Activated naive CD8-positive, alpha-beta T cell treated with anti-CD3 and anti-CD28 coated beads, Interleukin-2, amount 10 ng/mL, durations not matched to agents 7 days and 5 days (primary cell): ENCODE results near the gene KCNK16. TPM values are rescaled to one million over a fixed set of nuclear protein-coding genes. Genes with fewer than 3 reads are reported as not detected.

Source experiments
- ATAC-seq: fragments of 150-1000 bp; cut with Tn5 transposase; one replicate; pipeline ENCODE4 v1.10.0; 2021; ENCODE audit warnings: low read depth, moderate library complexity
- POLR2A ChIA-PET: fragments of 350-600 bp; sonication (Branson Sonifier 250); formaldehyde crosslinking; loops from one replicate; lab custom pipeline; 2021; ENCODE audit warnings: antibody characterized with exemption; lab: Charles Lee
- DNase-seq: peaks from one replicate; pipeline ENCODE4 v3.0.0; 2021
- H3K27ac Mint-ChIP-seq: one replicate; pipeline ENCODE4 v1.8.0; 2022; ENCODE audit warnings: mild to moderate bottlenecking, mixed read lengths
- H3K27me3 Mint-ChIP-seq: one replicate; pipeline ENCODE4 v1.8.0; 2022; ENCODE audit warnings: mild to moderate bottlenecking, moderate library complexity, mixed read lengths
- H3K36me3 Mint-ChIP-seq: one replicate; pipeline ENCODE4 v1.8.0; 2021; ENCODE audit warnings: mild to moderate bottlenecking, mixed read lengths
- H3K4me1 Mint-ChIP-seq: one replicate; pipeline ENCODE4 v1.8.0; 2021; ENCODE audit warnings: mixed read lengths
- H3K4me3 Mint-ChIP-seq: one replicate; pipeline ENCODE4 v1.8.0; 2022; ENCODE audit warnings: mild to moderate bottlenecking, moderate library complexity, mixed read lengths
- H3K9me3 Mint-ChIP-seq: one replicate; pipeline ENCODE4 v1.8.0; 2021; ENCODE audit warnings: mixed read lengths
- total RNA-seq, 2 experiments: library from RNA; stranded (reverse); gene quantifications; one replicate each; pipeline ENCODE4 v1.2.3, GENCODE V29; 2021

The KCNK16 gene
- total RNA-seq, 2 experiments from 2014 or later, result not detected

DNA sequence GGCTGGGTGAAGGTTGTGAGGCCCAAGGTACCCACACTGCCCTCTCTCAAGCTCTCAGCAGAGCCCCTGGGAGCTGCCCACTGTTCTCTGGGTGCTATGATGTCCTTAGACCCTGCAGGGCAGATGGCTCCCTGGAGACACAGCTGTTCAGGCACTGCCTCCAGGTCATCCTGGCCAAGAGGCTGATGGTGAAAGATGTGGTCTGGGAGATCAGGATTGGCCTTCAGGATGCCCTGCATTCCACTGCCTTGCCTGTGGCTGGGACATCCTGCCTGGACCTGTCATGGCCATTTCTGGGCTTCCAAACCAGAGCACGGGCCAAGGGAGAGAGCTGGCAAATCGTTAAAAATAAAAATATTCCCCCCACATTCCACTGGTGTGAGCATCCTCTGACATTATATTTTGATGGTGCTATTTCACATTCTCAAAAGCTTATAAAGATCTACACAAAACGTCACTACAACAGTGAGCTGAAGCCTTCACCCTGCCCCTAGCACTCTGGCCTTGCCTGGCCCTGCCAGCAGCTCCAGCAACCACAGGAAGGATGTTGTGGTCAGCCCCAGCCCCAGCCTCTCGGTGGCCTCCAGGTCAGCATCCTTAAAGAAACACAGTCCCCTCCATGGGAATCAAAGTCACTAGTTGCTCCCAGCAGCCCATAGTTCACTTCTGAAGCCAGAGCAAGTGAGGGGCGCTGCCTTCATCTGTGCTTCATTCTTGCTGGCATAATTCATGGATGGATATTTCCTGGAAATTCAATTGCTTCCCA is 13.5 kb upstream of the KCNK16 start:
- ATAC-seq, result peak; percentile 73
- POLR2A ChIA-PET, result interaction anchor here (1.0 kb wide), 1 partner anchor 89 kb away, joined by 3 read pairs; no protein-coding TSS in a partner anchor

DNA sequence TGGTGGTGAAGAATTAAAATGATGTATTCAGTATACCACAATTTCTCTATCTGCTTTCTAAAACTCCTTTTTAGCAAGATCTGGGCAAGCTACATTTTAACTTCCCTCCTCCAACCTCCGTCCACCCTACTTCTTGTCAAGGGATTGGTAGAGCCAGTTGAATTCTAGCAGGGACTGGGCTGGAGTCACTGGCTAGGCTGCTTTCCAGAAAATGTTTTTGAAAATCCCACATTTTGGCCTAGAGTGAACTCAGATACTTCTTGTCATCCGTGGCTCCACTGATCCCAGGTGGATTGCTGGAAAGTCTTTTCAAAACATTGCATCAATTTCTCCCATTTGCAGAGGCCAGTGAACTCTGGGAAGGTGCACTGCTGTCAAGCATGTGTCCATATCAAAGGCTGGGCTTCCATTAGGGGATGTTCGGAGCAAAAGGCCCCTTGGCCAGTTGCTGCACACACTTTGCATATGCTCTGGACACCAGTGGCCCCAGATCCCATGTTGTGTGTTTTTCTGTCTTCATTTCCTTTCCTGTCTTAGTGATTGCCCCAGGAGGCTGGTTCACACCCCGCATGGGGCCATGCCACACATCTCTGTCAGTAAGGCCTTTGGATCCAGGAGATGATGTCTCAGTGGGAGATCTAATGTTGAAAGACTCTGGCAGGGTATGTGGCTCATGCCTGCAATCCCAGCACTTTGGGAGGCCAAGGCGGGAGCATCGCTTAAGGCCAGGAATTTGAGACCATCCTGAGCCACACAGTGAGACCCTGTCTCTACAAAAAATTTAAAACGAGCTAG is 11.3 kb upstream of the KCNK16 start:
- Mint-ChIP-seq H3K4me3 (no peak overlapping the region), H3K27me3 (peaks cover 42% of the 10 kb centered on the region), H3K4me1 (peaks cover 18% of the 10 kb centered on the region), H3K27ac (no peak overlapping the region), H3K9me3 (no peaks in the 10 kb centered on the region), H3K36me3 (no peaks in the 10 kb centered on the region)
- POLR2A ChIA-PET, result no interaction called here
- DNase-seq (no peak), ATAC-seq (no peak)

More for the DNA sequence above, 13.5 kb upstream of the KCNK16 start:
- peak; percentile 57 for DNase-seq
- peaks cover 43% of the 10 kb centered on the region for H3K27me3 Mint-ChIP-seq
- H3K27ac Mint-ChIP-seq, result no peak overlapping the region
- H3K4me3 Mint-ChIP-seq, result peak overlapping the region; percentile 41
- no peaks in the 10 kb centered on the region for H3K9me3 Mint-ChIP-seq
- H3K36me3 Mint-ChIP-seq, result no peaks in the 10 kb centered on the region
- peaks cover 18% of the 10 kb centered on the region for H3K4me1 Mint-ChIP-seq

- H3K4me3 Mint-ChIP-seq, result no peak overlapping the region
- no peak overlapping the region for H3K27ac Mint-ChIP-seq
- ATAC-seq, result no peak
- DNase-seq, result no peak
- no peaks in the 10 kb centered on the region for H3K36me3 Mint-ChIP-seq
- POLR2A ChIA-PET, result no interaction called here
- H3K27me3 Mint-ChIP-seq, result peaks cover 29% of the 10 kb centered on the region
- no peaks in the 10 kb centered on the region for H3K9me3 Mint-ChIP-seq
- no peaks in the 10 kb centered on the region for H3K4me1 Mint-ChIP-seq
These were observed 8.0 kb upstream of the KCNK16 start for GRCh38 chr6:39330476-39330875.

DNA sequence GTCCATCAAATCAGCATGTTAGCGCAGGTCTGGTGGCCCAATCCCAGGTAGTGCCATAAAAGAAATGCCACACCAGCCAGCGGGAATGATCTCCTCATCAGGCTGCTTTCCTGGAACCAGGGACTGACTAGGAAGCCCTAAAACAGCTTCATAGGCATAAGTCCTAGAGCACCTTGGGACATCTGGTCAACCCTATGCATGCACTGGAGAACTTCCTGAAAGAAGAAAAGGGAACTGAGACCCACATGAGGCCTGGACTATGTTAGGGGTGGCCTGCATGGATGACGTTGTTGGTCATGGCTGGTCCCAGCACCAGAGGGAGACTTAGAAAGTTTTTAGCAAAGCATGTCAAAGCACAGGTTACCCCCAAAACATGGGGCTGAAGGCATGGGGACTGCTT is 7.6 kb upstream of the KCNK16 start:
- H3K9me3 Mint-ChIP-seq, result no peaks in the 10 kb centered on the region
- POLR2A ChIA-PET, result no interaction called here
- ATAC-seq (no peak), DNase-seq (no peak)
- H3K27me3 Mint-ChIP-seq, result peaks cover 30% of the 10 kb centered on the region
- H3K36me3 Mint-ChIP-seq, result no peaks in the 10 kb centered on the region
- no peak overlapping the region for H3K4me3 Mint-ChIP-seq
- no peak overlapping the region for H3K27ac Mint-ChIP-seq
- H3K4me1 Mint-ChIP-seq, result no peaks in the 10 kb centered on the region

DNA sequence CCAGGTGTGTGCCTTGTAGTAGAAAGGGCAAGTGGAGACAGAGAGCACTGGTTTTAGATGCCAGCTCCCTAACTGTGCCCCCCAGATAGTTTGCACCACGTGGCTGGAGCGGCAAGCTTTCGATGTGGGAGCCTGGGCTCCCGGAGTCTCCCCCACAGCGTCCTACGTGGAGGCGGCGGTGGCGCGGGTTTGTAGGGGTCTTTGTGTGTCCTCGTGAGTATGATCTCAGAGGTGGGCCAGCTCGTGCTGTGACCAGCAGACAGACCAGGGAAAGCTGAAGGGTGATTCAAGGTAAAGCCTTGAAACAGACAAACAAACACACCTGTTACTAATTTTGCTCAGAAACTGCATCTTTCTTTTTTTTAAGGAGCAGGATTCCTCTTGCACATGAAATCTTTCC is 5.6 kb upstream of the KCNK16 start:
- H3K4me1 Mint-ChIP-seq, result no peaks in the 10 kb centered on the region
- ATAC-seq (no peak), DNase-seq (no peak)
- H3K36me3 Mint-ChIP-seq, result no peaks in the 10 kb centered on the region
- no peak overlapping the region for H3K27ac Mint-ChIP-seq
- H3K4me3 Mint-ChIP-seq, result no peak overlapping the region
- H3K9me3 Mint-ChIP-seq, result no peaks in the 10 kb centered on the region
- peaks cover 21% of the 10 kb centered on the region for H3K27me3 Mint-ChIP-seq
- POLR2A ChIA-PET, result no interaction called here

GRCh38 chr6:39327507-39327906 is 5.0 kb upstream of the KCNK16 start:
- peaks cover 17% of the 10 kb centered on the region for H3K27me3 Mint-ChIP-seq
- no peak overlapping the region for H3K4me3 Mint-ChIP-seq
- DNase-seq, result no peak
- H3K4me1 Mint-ChIP-seq, result no peaks in the 10 kb centered on the region
- no peaks in the 10 kb centered on the region for H3K9me3 Mint-ChIP-seq
- ATAC-seq, result no peak
- H3K36me3 Mint-ChIP-seq, result no peaks in the 10 kb centered on the region
- POLR2A ChIA-PET, result no interaction called here
- H3K27ac Mint-ChIP-seq, result no peak overlapping the region

GRCh38 chr6:39321761-39322160 is 741 bp downstream of the KCNK16 start:
- Mint-ChIP-seq H3K9me3 (no peaks in the 10 kb centered on the region), H3K27me3 (peaks cover 17% of the 10 kb centered on the region), H3K4me1 (no peaks in the 10 kb centered on the region), H3K4me3 (no peak overlapping the region), H3K27ac (no peak overlapping the region), H3K36me3 (no peaks in the 10 kb centered on the region)
- POLR2A ChIA-PET, result no interaction called here
- ATAC-seq (no peak), DNase-seq (no peak)

DNA sequence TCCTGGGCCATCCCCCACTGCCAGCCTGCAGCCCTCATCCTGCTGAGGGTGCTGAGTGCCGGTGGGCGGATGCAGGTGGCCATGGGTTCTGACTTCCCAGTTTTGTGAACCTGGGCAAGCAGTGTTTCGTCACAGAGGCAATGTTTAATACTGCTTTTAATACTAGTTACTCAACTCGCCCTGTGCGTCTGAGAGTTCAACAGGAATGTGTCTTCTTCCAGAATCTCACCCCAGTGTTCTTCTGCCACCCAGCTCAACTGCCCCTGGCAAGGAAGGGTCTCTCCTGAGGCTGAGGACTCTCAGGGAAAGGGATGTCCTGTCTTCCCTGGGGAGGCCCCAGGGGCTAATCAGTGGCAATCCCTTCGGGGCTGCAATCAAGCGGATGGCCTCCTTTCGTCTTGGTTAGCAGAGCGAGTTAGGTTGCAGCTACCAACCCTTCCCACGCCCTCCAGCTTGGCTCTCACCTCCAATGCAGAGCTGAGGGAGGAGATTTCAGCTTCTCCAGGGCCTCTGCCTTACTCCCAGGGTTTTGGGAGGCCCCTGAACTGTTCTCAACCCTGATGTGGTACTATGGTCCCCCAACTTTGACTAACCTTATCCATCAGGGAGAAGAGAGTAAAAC is 2.0 kb downstream of the KCNK16 start:
- Mint-ChIP-seq H3K4me3 (no peak overlapping the region), H3K9me3 (no peaks in the 10 kb centered on the region), H3K36me3 (no peaks in the 10 kb centered on the region), H3K27ac (no peak overlapping the region), H3K4me1 (no peaks in the 10 kb centered on the region), H3K27me3 (peaks cover 22% of the 10 kb centered on the region)
- POLR2A ChIA-PET, result no interaction called here
- DNase-seq, result no peak
- no peak for ATAC-seq

DNA sequence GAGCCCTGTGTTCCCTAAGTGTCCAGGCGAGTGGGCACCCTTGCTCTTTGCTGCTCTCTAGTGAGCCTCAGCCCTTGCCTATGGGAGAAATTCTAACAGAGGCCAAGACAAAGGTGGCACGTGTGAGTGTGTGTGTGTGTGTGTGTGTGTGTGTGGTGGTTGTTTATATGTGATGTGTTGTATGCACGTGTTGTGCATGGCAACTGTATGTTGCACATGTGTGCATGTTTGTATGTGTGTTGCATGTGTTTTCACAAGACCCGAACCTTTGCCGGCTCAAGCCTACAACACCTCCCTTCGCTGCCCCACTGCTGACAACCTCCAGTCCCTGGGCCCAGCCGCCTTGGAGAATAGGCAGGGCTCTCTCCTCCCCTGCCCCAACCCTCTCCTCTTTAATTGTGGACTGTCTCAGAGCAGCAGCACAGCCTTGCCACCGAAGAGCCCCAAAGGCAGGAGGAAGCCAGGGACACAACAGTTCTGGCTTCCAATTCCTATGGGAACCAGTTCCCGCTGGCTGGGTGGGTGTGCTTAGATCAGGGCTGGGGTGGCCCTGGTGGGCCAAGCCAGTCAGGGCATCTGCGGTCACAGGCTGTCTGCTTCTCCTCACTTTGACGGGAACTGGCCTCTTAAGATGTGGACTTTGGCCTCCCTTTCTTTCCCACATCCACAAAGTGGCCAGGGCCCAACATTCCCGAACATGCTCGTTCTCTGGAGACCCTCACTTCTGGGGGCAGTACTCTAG is 2.7 kb downstream of the KCNK16 start:
- ATAC-seq (no peak), DNase-seq (no peak)
- Mint-ChIP-seq H3K9me3 (no peaks in the 10 kb centered on the region), H3K4me3 (no peak overlapping the region), H3K4me1 (no peaks in the 10 kb centered on the region), H3K27ac (no peak overlapping the region), H3K36me3 (no peaks in the 10 kb centered on the region), H3K27me3 (peaks cover 25% of the 10 kb centered on the region)
- POLR2A ChIA-PET, result no interaction called here

DNA sequence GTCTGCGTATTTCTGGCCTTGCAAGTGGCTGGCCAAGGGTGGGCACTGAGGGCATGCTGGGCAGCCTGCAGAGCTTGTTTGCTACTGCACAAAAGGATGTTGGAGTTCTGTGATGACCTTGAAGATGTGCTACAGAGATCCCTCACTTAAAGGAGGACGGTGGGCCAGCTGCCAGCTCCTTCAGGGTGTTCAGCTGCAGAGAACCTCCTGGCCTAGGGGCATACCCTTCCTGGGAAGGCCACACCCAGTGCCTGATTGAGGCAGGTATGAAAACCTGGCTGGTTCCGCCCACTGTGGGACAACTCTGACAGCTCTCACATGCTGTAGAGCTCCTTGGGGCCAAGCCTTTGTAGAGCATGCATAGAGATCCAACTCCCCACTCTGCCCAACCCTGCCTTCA is 5.2 kb downstream of the KCNK16 start:
- Mint-ChIP-seq H3K27ac (no peak overlapping the region), H3K4me3 (no peak overlapping the region), H3K4me1 (peaks cover 1% of the 10 kb centered on the region), H3K9me3 (no peaks in the 10 kb centered on the region), H3K27me3 (peaks cover 46% of the 10 kb centered on the region), H3K36me3 (no peaks in the 10 kb centered on the region)
- no peak for ATAC-seq
- DNase-seq, result no peak
- POLR2A ChIA-PET, result no interaction called here

- POLR2A ChIA-PET, result no interaction called here
- Mint-ChIP-seq H3K4me1 (peaks cover 1% of the 10 kb centered on the region), H3K36me3 (no peaks in the 10 kb centered on the region), H3K4me3 (peak within 1 kb of the TSS; percentile 50), H3K27ac (no peak within 1 kb of the TSS), H3K27me3 (peaks cover 55% of the 10 kb centered on the region), H3K9me3 (no peaks in the 10 kb centered on the region)
- ATAC-seq, result no peak
- DNase-seq, result no peak
These were observed 8.2 kb downstream of the KCNK16 start, which contains the start of gene KCNK17 for GRCh38 chr6:39314273-39314795. TSS of gene KCNK17 (minus strand) at chr6:39314419. CDS start at chr6:39314320, 99 bp downstream.

DNA sequence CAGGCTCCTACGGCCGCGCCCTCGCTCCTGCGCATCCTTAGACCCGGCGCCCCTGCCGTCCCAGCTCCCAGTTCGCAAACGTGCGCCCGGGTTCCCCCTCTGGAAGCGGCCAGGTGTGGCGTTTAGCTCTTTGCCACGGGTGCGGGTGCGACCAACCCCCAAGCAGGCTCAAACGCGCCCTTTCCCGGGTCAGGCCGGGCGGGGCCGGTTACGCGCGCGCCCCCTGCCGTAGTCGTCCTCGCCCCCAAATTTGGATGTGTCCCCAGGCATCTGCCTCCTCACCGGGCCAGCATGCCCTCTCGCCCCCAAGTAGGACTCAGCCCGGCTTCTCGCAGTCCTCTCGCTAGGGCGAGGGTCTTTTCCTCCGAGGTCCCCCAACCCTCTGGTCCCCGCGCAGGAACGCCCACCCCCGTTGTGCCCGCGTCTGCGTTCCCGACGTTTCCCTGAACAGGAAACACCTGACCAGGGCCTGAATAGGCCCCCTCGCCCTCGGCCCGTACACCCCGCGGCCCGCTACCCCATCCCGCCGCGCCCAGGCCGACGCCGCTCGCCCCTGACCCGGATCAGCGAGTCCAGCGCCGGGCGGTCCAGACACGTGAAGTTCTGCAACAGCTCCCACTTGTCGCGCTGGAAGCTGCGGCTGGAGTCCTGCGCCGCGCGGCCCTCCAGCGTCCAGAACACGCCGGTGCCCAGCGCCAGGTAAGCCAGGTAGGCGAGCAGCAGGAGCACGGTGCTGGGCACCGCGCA is 8.8 kb downstream of the KCNK16 start:
- DNase-seq (peak; percentile 45), ATAC-seq (peak; percentile 16)
- H3K27ac Mint-ChIP-seq, result no peak overlapping the region
- peak overlapping the region; percentile 50 for H3K4me3 Mint-ChIP-seq
- no peaks in the 10 kb centered on the region for H3K36me3 Mint-ChIP-seq
- peaks cover 1% of the 10 kb centered on the region for H3K4me1 Mint-ChIP-seq
- peaks cover 52% of the 10 kb centered on the region for H3K27me3 Mint-ChIP-seq
- no peaks in the 10 kb centered on the region for H3K9me3 Mint-ChIP-seq
- POLR2A ChIA-PET, result no interaction called here
